Mesenteric fat pad (tissue), 1 donor: Measurements from ENCODE around the gene WNT9A. TPM values are rescaled to one million over a fixed set of nuclear protein-coding genes. Genes with fewer than 3 reads are reported as not detected.
"Not testable (repeated sequence)": the region's sequence is repeated elsewhere in the genome, so short reads cannot be mapped to it uniquely, and the experiment has no call there.

Experiments used
- DNase-seq: peaks from one replicate; pipeline ENCODE4 v3.0.0-alpha.2; 2020; ENCODE audit warnings: low spot score
- total RNA-seq: library from RNA; stranded (reverse); fragmentation: NEBNext Ultra II Directional; extraction: Animal tissue kit (Norgen Biotek cat#: 25700); gene quantifications from one replicate; pipeline ENCODE4 v1.2.1, GENCODE V29; 2021
- donor health status: DM: yes; HTN: yes; CAD: no.

Gene WNT9A
- total RNA-seq, 1 donor from 2014 or later = 1.3 TPM

- DNase-seq = no peak
These were observed 33.7 kb downstream of the WNT9A start for GRCh38 chr1:227913764-227914721.

GRCh38 chr1:227913396-227913763 lies 34.4 kb downstream of the WNT9A start:
- DNase-seq = no peak

- DNase-seq = no peak
These were observed 34.9 kb downstream of the WNT9A start for GRCh38 chr1:227912866-227913265.

- no peak for DNase-seq
These were observed 36.4 kb downstream of the WNT9A start for GRCh38 chr1:227911376-227911775.

- no peak for DNase-seq
These were observed 37.1 kb downstream of the WNT9A start for GRCh38 chr1:227910511-227911153.

GRCh38 chr1:227909923-227910328 lies 37.8 kb downstream of the WNT9A start:
- DNase-seq = not testable (repeated sequence)

- no peak for DNase-seq
These were observed 38.5 kb downstream of the WNT9A start for GRCh38 chr1:227909188-227909587.

GRCh38 chr1:227908359-227908758 lies 39.4 kb downstream of the WNT9A start:
- no peak for DNase-seq

- no peak for DNase-seq
These were observed 40.2 kb downstream of the WNT9A start for GRCh38 chr1:227907439-227908015.

- no peak for DNase-seq
These were observed 41.1 kb downstream of the WNT9A start for GRCh38 chr1:227906550-227907071.

GRCh38 chr1:227905573-227906487 lies 41.9 kb downstream of the WNT9A start:
- no peak for DNase-seq

GRCh38 chr1:227904541-227905335 lies 43.0 kb downstream of the WNT9A start:
- no peak for DNase-seq

- DNase-seq = no peak
These were observed 43.9 kb downstream of the WNT9A start for GRCh38 chr1:227903614-227904501.

- no peak for DNase-seq
These were observed 44.6 kb downstream of the WNT9A start for GRCh38 chr1:227903061-227903521.

- DNase-seq = no peak
These were observed 45.1 kb downstream of the WNT9A start for GRCh38 chr1:227902641-227902990.

GRCh38 chr1:227901906-227902640 lies 45.7 kb downstream of the WNT9A start:
- no peak for DNase-seq

GRCh38 chr1:227901239-227901905 lies 46.4 kb downstream of the WNT9A start:
- DNase-seq = no peak
